BLaER1 (cell line): ENCODE data around the gene GOT2.
"Not testable (repeated sequence)": the region's sequence is repeated elsewhere in the genome, so short reads cannot be mapped to it uniquely, and the experiment has no call there.

Experiments used
- H3K27ac ChIP-seq: shearing (Covaris generic); formaldehyde crosslinking; 2 replicates; pipeline ENCODE4 v1.8.1; 2022
- H3K27me3 ChIP-seq: shearing (Covaris generic); formaldehyde crosslinking; 2 replicates; pipeline ENCODE4 v1.8.1; 2022
- H3K36me3 ChIP-seq: shearing (Covaris generic); formaldehyde crosslinking; 2 replicates; pipeline ENCODE4 v1.8.1; 2022
- H3K4me1 ChIP-seq: shearing (Covaris generic); formaldehyde crosslinking; 2 replicates; pipeline ENCODE4 v1.8.1; 2022
- H3K4me2 ChIP-seq: shearing (Covaris generic); formaldehyde crosslinking; 2 replicates; pipeline ENCODE4 v1.8.1; 2022
- H3K4me3 ChIP-seq: shearing (Covaris generic); formaldehyde crosslinking; 2 replicates; pipeline ENCODE4 v1.8.1; 2022
- H3K9ac ChIP-seq: shearing (Covaris generic); formaldehyde crosslinking; 2 replicates; pipeline ENCODE4 v1.8.1; 2022
- H3K9me3 ChIP-seq: shearing (Covaris generic); formaldehyde crosslinking; 2 replicates; pipeline ENCODE4 v1.8.1; 2022
- H4K20me1 ChIP-seq: shearing (Covaris generic); formaldehyde crosslinking; 2 replicates; pipeline ENCODE4 v1.8.1; 2022
- Cebpa-rat ChIP-seq: shearing (Covaris generic); IDR thresholded peaks from 2 replicates; pipeline ENCODE4 v1.8.1; 2022

Gene GOT2

GRCh38 chr16:58741166-58741565 is 7.0 kb upstream of the GOT2 start:
- H3K27ac ChIP-seq, result no peak overlapping the region
- H3K4me3 ChIP-seq, result no peak overlapping the region
- TF ChIP-seq Cebpa-rat, result no peak
- no peaks in the 10 kb centered on the region for H3K4me1 ChIP-seq
- no peaks in the 10 kb centered on the region for H3K36me3 ChIP-seq
- H3K9ac ChIP-seq, result no peak overlapping the region
- H3K4me2 ChIP-seq, result no peak overlapping the region
- H3K27me3 ChIP-seq, result no peaks in the 10 kb centered on the region
- no peaks in the 10 kb centered on the region for H3K9me3 ChIP-seq
- H4K20me1 ChIP-seq, result no peaks in the 10 kb centered on the region

- peak; percentile 41; the same call in 1 of the 2 replicates for TF ChIP-seq Cebpa-rat
- H3K36me3 ChIP-seq, result no peaks in the 10 kb centered on the region
These were observed 4.7 kb upstream of the GOT2 start for GRCh38 chr16:58738672-58739296.

GRCh38 chr16:58736341-58736740 is 2.2 kb upstream of the GOT2 start:
- H3K36me3 ChIP-seq, H3K9me3 ChIP-seq, H3K27ac ChIP-seq, H3K27me3 ChIP-seq, H3K9ac ChIP-seq, H3K4me2 ChIP-seq, H3K4me3 ChIP-seq: not testable (repeated sequence)
- Histone ChIP-seq H3K4me1 (peaks cover 26% of the 10 kb centered on the region), H4K20me1 (peaks cover 12% of the 10 kb centered on the region)

More at GRCh38 chr16:58738672-58739296, 4.7 kb upstream of the GOT2 start:
- Histone ChIP-seq H3K27ac (no peak overlapping the region), H4K20me1 (no peaks in the 10 kb centered on the region), H3K9ac (no peak overlapping the region), H3K4me2 (no peak overlapping the region), H3K4me3 (no peak overlapping the region), H3K4me1 (peaks cover 6% of the 10 kb centered on the region), H3K27me3 (no peaks in the 10 kb centered on the region), H3K9me3 (no peaks in the 10 kb centered on the region)

GRCh38 chr16:58734459-58734787 is 307 bp upstream of the GOT2 start:
- Histone ChIP-seq H3K4me2 (peak overlapping the region; percentile 94), H3K9ac (peak overlapping the region; percentile 90), H3K36me3 (peaks cover 11% of the 10 kb centered on the region; the same call in 1 of the 2 replicates), H3K4me3 (peak overlapping the region; percentile 93), H4K20me1 (peaks cover 29% of the 10 kb centered on the region), H3K9me3 (no peaks in the 10 kb centered on the region), H3K27me3 (no peaks in the 10 kb centered on the region), H3K4me1 (peaks cover 43% of the 10 kb centered on the region), H3K27ac (peak overlapping the region; percentile 80; the same call in 1 of the 2 replicates)
- no peak for TF ChIP-seq Cebpa-rat

GRCh38 chr16:58733248-58733670 is 857 bp downstream of the GOT2 start:
- Histone ChIP-seq H3K4me1 (peaks cover 51% of the 10 kb centered on the region), H3K27ac (peak overlapping the region; percentile 80), H3K9ac (peak overlapping the region; percentile 90), H3K4me2 (peak overlapping the region; percentile 94), H3K9me3 (no peaks in the 10 kb centered on the region), H3K36me3 (peaks cover 19% of the 10 kb centered on the region), H4K20me1 (peaks cover 40% of the 10 kb centered on the region), H3K4me3 (peak overlapping the region; percentile 93), H3K27me3 (no peaks in the 10 kb centered on the region)
- TF ChIP-seq Cebpa-rat, result no peak

- H3K9me3 ChIP-seq, result no peaks in the 10 kb centered on the region
- H3K9ac ChIP-seq, result peak overlapping the region; percentile 90
- peak overlapping the region; percentile 93 for H3K4me3 ChIP-seq
- peaks cover 25% of the 10 kb centered on the region for H3K36me3 ChIP-seq
- no peak for TF ChIP-seq Cebpa-rat
- peaks cover 46% of the 10 kb centered on the region for H4K20me1 ChIP-seq
- H3K27ac ChIP-seq, result peak overlapping the region; percentile 80
- H3K4me2 ChIP-seq, result peak overlapping the region; percentile 94
- H3K27me3 ChIP-seq, result no peaks in the 10 kb centered on the region
- H3K4me1 ChIP-seq, result peaks cover 51% of the 10 kb centered on the region
These were observed 1.4 kb downstream of the GOT2 start for GRCh38 chr16:58732545-58733247.

GRCh38 chr16:58730724-58731370 is 3.3 kb downstream of the GOT2 start:
- Histone ChIP-seq H3K27me3 (no peaks in the 10 kb centered on the region), H3K9ac (no peak overlapping the region), H3K9me3 (no peaks in the 10 kb centered on the region), H3K27ac (0 out of 2 replicates have a peak overlapping the region, but pooled peaks have one; percentile 7), H4K20me1 (peaks cover 65% of the 10 kb centered on the region), H3K36me3 (peaks cover 31% of the 10 kb centered on the region), H3K4me1 (peaks cover 51% of the 10 kb centered on the region), H3K4me2 (peak overlapping the region; percentile 68), H3K4me3 (no peak overlapping the region)
- TF ChIP-seq Cebpa-rat, result no peak

- Histone ChIP-seq H3K27ac (no peak overlapping the region), H3K4me2 (no peak overlapping the region), H3K36me3 (peaks cover 51% of the 10 kb centered on the region), H4K20me1 (peaks cover 82% of the 10 kb centered on the region), H3K4me3 (no peak overlapping the region), H3K4me1 (peaks cover 41% of the 10 kb centered on the region), H3K9me3 (no peaks in the 10 kb centered on the region), H3K27me3 (no peaks in the 10 kb centered on the region), H3K9ac (no peak overlapping the region)
- TF ChIP-seq Cebpa-rat, result no peak
These were observed 6.1 kb downstream of the GOT2 start for GRCh38 chr16:58727796-58728568.

GRCh38 chr16:58727028-58727781 is 6.9 kb downstream of the GOT2 start:
- no peak overlapping the region for H3K4me3 ChIP-seq
- TF ChIP-seq Cebpa-rat, result no peak
- peaks cover 34% of the 10 kb centered on the region for H3K4me1 ChIP-seq
- H3K9me3 ChIP-seq, result no peaks in the 10 kb centered on the region
- no peak overlapping the region for H3K4me2 ChIP-seq
- peaks cover 76% of the 10 kb centered on the region for H4K20me1 ChIP-seq
- no peaks in the 10 kb centered on the region for H3K27me3 ChIP-seq
- H3K27ac ChIP-seq, result no peak overlapping the region
- H3K9ac ChIP-seq, result no peak overlapping the region
- peaks cover 58% of the 10 kb centered on the region for H3K36me3 ChIP-seq
